NCI-H748 (cell line): ENCODE data around the gene PLSCR5.

Source experiments
- DNase-seq: peaks from one replicate; lab custom pipeline; 2025; ENCODE audit not compliant: unreplicated experiment; lab: John Stamatoyannopoulos, UW

PLSCR5 gene, protein sequence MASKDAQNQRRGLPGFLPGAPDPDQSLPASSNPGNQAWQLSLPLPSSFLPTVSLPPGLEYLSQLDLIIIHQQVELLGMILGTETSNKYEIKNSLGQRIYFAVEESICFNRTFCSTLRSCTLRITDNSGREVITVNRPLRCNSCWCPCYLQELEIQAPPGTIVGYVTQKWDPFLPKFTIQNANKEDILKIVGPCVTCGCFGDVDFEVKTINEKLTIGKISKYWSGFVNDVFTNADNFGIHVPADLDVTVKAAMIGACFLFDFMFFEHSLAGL

DNA sequence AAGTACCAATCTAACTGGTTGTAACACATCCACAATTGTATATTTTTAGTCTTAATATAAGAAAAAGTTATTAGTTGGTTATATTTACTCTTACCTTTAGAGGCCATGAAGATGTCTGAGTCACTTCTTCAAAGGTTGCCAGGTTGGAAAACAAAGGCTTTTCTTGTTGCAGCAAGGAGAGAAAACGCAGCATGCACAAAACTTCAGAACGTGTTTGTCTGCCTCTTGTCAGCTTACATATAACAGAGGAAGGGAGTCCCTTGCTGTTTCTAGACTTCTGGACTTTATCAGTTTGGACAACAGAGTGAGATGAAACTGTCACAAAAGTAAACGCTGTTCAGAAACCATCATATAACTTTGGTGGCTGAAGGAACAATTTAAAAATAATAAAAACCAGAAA is at the start of gene PLSCR5:
Gene PLSCR5, minus strand, starts transcription at position 241 of the 400 bp plus-strand sequence. Its CDS starts 134 bp downstream, at position 107.
- no peak for DNase-seq

DNA sequence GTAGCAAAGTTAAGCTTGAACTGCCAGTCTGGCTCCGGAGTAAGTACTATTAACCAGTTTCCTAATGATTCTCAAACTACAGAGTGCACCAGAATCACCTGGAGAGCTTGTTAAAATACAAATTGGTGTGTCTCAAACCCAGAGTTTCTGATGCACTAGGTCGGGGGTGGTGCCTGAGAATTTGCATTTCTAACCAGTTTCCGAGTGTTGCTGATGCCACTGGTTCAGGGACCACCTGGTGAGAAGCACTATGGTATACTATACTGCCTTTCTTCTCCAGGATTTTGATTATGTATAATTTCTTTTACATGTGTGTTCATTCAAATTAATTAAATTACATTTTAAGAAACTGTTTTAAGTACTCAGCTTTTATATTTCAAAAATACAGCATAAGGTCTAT is 48.8 kb upstream of the PLSCR5 start:
- DNase-seq: no peak

DNA sequence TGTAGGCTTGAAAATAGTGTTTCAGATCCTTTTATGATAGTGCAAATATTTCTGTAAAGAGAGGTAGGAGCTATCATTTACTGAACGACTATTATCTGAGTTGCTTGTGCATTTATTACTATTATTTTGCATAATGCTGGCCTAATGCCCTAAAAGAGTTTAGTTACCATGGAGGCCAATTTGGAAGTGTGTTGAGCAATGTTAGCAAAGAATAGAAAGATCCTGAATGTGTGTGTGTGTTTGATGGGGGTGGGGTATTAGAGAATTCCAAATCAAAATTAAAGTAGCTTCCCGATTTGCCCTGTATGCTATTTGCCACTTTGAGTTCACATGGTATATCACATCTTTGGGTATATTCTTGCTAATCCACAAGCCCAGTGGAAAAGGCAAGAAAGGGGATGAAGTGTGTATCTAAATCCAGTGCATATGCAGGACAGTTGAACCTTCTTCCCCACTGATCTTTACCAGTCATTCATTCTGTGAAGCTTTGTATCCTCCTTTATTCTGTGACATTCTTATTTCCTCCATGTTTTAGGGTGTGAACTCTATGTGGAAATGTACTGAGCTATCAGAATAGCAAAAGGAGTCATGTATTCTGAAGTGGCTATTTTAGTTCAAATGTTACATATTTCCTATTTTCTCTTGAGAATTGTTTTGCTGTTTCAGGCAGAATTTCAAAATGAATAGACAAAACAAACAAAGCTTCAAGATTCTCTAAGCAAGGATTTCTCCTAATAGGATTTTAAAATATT is 45.7 kb upstream of the PLSCR5 start:
- DNase-seq: no peak

DNA sequence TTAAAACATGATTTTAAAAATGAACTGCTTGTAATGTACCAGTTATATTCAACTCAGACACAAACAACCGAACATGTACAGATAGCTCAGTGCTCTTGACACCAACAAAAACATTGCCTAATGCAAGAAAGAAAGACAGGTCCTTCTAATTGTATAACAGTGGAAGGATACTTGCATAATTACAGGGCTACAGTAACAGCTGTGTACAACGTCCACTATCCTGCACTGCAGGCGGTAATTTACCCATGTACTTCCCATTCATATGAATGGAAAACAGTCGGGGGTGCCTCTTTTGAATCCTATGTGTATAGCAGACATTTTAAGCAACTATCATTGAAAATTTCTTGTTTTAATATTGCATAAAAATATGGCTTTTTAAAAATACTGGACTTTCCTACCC is 41.1 kb upstream of the PLSCR5 start:
- DNase-seq: peak; percentile 95

DNA sequence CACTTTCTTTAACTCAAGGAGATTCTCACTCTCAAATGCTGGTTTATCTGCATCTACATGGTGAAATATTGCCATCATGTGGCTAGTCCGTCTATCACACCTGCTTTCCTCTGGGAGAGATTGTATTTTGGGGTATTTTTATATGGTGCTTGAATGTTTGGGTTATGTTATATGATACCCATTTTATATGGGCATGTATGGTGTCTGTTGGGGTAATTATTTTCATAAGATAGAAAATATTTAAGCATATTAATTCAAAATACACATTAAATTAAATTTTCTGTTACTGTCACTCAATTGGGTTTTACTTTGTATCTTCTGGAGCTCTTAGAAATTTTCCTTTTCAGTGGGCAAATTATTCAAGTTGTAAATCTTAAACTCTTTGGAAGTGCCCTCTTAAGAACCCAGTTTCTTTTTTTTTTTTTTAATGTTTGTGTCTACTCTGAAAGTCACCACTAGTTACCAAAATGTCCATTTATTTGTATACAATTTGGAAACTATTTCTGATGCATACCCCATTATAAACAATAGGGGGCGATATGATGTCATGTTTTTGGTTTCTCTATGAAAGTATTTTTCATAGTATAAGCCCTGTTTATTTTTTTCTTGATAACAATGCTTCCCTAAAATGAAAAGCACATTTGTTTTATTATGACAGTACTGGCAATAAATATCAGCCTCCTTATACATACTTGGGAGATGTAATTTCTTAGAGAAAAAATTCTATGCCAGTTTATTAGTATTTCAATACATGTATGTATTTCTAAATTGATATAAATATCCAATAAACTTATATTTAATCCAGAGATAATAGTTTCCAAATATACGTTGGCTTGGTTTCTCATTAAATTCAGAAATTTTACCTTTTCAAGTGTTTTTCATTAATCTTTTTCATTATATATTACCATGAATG is 36.1 kb upstream of the PLSCR5 start:
- peak; percentile 50 for DNase-seq

DNA sequence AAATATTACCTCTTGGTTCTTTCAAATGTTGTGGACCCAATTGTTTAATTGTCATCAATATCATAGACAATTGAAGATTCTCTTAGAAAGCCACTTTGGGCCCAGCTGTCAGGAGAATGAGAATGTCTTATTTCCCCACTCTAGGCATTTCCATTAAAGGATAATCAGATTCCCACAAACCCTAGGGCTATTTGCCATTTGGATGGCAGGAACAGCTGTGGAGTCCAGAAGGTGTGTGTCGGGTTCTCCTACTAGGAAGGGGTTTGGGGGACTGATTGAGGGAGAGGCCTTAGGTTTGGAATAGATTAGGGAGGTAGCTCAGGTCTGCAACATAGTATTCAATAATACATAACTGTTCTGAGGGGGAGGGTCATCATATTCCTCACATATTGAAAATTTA is 35.2 kb upstream of the PLSCR5 start:
- DNase-seq: no peak

DNA sequence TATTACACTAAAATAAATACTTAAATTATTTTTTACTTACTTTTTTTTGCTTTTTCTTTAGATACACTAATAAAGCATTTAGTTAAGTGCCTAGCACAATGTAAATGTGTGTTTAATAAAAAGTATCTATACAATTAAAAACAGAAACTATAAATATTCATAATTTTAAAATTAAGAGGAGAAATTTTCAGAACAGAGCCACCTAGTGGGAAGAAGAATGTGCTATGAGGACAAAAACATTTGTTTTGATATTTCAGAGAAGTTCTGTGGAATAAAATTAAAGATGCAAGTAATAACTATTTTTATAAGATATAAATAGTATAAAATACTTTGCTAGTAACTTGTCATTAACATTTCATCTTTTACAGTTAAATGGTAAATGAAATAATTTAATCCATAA is 33.6 kb upstream of the PLSCR5 start:
- DNase-seq: no peak

DNA sequence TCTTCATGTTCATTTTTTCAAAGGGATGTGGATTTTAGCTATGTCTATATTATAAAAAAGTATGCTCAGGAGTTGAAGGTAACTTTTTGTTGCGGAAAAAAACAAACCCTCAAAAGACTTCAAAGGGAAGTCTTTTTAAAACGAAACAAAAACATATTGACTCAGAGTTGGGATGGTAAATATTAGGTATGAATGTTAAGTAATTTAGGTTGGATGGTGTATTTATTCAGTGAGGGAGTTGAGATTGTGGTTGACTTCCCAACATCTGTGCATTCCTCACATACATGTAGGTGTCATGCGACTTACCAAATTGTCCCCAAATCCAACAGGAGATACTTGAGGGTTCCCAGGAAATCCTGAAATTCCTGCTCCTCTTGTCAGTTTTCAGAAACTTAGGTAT is 32.7 kb upstream of the PLSCR5 start:
- DNase-seq: no peak

DNA sequence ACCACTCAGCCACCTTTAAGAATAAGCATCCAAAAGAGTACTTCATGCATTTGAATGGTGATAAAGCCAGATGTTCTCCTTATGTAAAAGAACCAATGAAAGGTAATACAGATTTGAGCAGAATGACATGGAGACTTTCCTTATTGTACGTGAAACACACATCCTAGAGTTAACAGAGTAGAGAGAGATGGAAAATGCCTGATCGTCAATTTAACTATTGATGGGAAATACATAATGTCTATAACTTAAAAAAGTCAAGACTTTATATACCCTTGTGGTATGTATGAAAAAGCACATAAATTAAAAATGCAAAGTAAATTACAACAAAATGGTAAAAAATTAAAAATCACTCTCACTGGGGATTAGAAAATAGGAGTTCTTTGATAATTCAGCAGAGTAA is 31.7 kb upstream of the PLSCR5 start:
- DNase-seq: no peak

DNA sequence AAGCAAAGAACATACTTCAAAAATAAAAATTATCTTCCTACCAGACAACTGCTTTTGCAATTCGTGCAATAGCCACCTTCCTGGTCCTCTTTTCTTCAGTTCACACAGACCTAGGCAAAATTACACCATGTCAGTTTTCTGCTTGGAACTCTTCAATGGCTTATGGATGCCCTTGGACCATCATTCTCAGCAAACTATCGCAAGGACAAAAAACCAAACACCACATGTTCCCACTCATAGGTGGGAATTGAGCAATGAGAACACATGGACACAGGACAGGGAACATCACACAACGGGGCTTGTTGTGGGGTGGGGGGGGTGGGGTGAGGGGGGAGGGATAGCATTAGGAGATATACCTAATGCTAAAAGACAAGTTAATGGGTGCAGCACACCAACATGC is 29.2 kb upstream of the PLSCR5 start:
- DNase-seq: no peak

DNA sequence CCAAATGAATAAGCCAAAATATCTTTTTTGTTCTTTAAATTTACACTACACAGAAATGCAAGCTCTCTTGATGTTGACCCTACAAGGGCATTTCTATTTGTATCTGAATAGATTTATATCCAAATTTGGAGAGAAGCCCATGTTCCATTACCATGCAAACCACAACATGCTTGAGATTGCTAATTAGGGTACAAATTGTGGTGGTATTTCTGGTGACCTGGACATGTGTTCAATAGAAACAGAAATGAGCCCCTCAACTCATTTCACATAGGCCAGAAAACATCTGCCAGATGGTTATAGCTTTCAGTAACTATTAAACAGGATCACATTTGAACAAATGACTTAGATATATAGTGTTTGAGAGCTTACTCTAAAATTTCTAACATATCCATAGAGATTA is 23.5 kb upstream of the PLSCR5 start:
- DNase-seq: no peak

DNA sequence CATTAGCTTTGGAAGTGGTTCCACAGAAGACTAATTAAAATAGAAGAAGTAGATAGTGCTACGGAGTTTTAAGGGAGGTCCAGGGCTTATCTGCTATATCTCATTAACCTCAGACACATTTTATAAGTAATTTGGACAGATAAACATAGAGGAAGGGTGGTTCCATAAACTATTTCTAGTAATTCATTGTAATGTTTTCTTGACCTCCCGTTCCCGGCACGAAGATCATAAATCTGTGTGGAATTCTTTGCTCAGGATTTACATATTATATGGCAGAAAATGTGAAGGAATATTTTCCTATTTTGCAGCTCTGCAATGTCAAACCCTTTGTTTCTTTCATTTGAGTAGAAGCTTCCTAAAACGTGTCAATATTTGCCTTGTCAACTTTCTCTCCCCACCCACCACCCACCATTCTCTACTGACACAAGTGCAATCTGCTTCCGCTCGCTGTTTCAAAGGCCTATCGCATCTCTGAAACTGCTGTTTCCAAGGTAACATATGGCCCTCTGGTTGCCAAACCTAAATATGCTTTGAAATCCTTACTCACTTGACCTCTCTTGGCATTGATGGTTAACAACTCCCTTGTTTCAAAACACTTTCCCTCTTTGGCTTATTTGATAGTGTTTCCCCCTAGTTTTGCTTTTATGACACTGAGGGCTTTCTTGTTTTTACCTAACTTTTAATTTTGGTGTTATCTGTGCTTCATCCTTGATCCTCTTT is 21.4 kb upstream of the PLSCR5 start:
- DNase-seq: peak; percentile 97

DNA sequence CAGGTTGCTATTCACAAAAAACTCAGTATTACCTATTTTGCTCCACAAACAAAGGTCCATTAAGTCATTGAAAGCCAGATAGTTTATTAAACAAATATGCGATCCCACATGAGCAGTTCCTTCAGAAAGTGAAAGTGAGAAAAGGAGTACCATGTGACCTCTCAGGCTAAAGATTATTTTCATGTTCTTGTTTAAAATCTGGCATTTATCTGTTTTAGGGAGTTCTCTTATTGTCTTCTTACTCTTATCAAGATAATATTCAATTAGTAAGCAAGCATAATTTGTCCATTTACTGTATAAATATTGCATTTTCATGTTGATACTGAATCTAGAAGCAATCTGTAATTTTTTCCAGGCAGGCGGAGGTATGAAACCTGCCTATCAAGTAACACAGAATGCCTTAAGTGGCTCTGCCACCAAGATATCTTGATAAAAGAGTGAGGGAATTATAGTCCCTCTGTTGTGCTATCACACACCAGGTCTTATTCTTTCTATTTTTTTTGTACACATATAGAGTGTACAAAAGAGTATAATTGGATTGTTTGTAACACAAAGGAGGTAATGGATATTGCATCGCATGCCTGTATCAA is 20.1 kb upstream of the PLSCR5 start:
- peak; percentile 32 for DNase-seq

DNA sequence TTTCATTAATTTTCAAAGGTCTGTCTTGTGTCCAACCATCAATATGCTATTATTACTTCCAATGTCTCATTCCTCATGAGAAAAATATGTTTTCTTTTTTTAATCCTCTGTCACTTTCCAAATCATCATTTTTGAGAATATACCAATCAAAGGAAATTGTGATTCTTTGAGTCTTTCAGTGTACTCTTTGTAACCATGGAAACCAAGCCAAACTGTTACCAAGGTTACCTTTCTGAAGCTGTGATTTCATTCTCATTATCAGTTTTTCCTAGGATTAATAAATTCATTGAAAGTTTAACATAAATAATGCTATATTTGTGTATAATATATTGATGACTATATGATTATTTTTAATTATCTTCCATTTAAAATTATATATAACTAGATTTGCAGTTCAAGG is 16.6 kb upstream of the PLSCR5 start:
- no peak for DNase-seq

DNA sequence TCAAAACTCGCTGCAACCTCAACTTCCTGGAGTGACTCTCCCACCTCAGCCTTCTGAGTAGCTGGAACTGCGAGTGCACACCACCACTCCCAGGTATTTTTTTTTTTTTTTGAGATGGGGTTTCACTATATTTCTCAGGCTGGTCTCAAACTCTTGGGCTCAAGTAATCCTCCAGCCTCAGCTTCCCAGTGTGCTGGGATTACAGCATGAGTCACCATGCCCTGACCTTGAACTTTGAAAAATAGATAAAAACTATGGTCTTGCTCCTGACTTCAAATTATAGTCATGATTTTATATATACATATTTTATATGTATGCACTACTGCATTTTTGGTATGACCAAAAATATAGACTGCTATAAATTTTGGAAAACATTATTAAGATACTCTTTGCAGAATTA is 6.9 kb upstream of the PLSCR5 start:
- DNase-seq: no peak

DNA sequence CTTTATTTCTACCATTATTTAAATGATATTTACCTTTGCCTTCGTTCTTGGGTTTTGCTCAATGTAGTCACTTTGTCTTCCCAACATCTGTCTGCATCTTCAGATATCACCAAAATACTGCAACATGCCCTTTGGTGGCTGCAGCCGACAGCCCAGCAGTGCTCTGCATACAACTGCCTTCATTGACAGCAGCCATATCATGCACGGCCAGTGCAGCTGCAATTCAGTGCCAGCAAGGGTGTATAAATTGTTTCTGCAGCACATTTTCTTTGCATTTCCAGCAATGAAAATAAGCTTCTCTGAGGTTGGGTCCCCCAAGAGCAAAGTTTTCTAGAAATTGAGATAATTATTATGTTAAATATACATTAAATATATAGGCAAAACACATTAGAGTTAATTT is 6.0 kb upstream of the PLSCR5 start:
- no peak for DNase-seq

DNA sequence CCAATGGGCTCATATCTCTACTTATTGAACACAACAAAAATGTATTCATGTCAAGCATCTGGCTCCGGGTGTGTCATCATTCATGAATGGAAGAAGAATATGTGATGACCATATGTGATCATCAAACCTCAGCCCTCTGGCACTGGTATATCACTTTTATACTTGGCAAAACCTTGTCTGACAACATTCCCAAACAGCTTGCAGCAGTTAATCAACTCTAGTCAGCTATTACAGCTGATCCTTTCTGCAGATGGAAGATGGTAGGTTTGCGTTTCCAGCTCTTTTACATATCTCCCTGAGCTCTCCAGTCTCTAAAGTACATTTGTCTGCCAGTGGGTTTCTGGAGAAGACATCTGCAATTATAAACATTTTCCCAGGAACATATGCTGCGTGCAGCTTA is 6.6 kb downstream of the PLSCR5 start:
- no peak for DNase-seq

DNA sequence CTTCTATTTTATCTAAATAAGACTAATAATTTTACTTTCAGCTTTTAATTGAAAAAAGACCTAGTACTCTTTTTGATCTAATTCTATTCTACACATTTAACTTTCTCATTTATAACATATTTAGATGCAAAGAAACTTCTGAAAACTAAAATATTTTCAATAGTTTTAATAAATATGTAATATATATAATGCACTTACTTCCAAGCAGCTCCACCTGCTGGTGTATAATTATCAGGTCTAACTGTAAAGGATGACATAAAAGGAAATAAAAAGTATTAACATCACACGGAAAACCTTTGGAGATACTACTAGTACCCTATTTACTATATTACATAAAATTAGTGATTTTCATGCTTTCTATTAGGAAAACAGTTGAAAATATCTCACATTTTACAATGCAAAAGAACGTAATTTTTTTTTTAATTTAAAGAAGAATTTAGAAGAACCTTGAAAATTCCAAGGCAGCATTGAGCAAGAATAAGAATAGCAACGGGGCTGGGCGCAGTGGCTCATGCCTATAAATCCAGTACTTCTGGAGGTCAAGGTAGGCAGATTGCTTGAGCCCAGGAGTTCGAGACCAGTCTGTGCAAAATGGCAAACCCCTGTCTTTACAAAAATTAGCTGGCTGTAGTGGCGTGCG is 10.2 kb downstream of the PLSCR5 start:
- peak; percentile 2 for DNase-seq

DNA sequence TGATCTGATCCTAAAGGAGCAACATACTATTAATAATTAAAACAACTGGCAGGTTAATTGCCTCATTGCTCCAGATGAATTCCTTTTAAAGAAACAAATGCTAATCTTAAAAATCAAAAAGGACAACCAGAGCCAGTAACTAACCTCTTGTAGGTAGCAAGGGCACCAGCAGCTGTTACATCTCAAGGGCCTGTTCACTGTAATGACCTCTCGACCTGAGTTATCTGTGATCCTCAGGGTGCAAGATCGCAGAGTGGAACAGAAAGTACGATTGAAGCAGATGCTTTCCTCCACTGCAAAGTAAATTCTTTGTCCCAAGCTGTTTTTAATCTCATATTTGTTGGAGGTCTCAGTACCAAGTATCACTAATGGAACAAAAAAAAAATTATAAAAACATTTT is 11.4 kb downstream of the PLSCR5 start:
- no peak for DNase-seq

DNA sequence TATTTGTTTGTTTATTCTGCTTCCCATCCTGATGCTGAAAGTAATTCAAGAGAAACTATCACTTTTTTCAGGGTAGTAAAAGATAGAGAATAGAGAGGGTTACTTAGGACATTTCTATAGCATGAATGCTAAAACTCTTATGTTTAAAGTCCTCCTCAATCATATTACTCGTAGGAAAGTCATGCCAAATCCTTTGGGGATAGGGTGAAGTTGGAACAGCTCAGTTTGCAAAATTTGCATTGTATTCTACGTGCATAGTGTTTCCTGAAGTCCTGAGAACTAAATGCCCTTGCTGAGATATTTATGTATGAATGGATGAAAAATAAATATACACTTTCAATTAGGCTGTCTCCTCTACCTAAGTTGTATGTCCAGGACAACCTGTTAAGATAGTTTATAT is 14.6 kb downstream of the PLSCR5 start:
- no peak for DNase-seq
